ENCODE results near the gene CSNK1E. TPM values are rescaled to one million over a fixed set of nuclear protein-coding genes. Genes with fewer than 3 reads are reported as not detected.

The CSNK1E gene
- total RNA-seq, 1 experiment from 2014 or later, result 129 TPM

- Histone ChIP-seq H3K36me3 (ENCODE audit: control insufficient read depth, insufficient read depth, low read length) (0 out of 2 replicates have a peak, but pooled peaks cover 1% of the 10 kb centered on the region), H3K27me3 (replicated peaks; ENCODE audit: control insufficient read depth, insufficient read depth, low read length) (no peaks in the 10 kb centered on the region), H3K4me3 (ENCODE audit: low read depth, low read length) (peak overlapping the region; percentile 97), H3K4me1 (peaks cover 5% of the 10 kb centered on the region), H3K9me3 (no peaks in the 10 kb centered on the region)
- ChIA-PET POLR2A (no interaction called here), CTCF (no interaction called here)
- no peak for TF ChIP-seq CTCF (IDR thresholded peaks at IDR 0.05; ENCODE audit: insufficient read depth in 1 of 2, low read depth in 1 of 2, low read length in 1 of 2, severe bottlenecking in 1 of 2, unreplicated experiment in 1 of 2)
- H3K4me1 Mint-ChIP-seq (ENCODE audit: low read depth, unreplicated experiment), result peaks cover 18% of the 10 kb centered on the region
- H3K4me3 Mint-ChIP-seq (ENCODE audit: unreplicated experiment), result peak overlapping the region; percentile 83
- intact Hi-C loops (cut with micrococcal nuclease; ENCODE audit: unreplicated experiment), result no loop called here
- DNase-seq, result no peak
- no TSS peak for BruUV-seq (replicated peaks)
- H3K36me3 Mint-ChIP-seq (ENCODE audit: insufficient read depth, unreplicated experiment), result peaks cover 16% of the 10 kb centered on the region
- H3K9me3 Mint-ChIP-seq (ENCODE audit: unreplicated experiment), result no peaks in the 10 kb centered on the region
- H3K27me3 Mint-ChIP-seq (ENCODE audit: insufficient read depth, unreplicated experiment), result no peaks in the 10 kb centered on the region
- H3K27ac Mint-ChIP-seq (ENCODE audit: unreplicated experiment), result peak overlapping the region; percentile 44
Observed at GRCh38 chr22:38271927-38272372, 45.3 kb downstream of the CSNK1E start.

GRCh38 chr22:38271101-38271500 lies 46.1 kb downstream of the CSNK1E start:
- Mint-ChIP-seq H3K27ac (ENCODE audit: unreplicated experiment) (no peak overlapping the region), H3K36me3 (ENCODE audit: insufficient read depth, unreplicated experiment) (peaks cover 16% of the 10 kb centered on the region), H3K9me3 (ENCODE audit: unreplicated experiment) (no peaks in the 10 kb centered on the region), H3K4me1 (ENCODE audit: low read depth, unreplicated experiment) (peaks cover 17% of the 10 kb centered on the region), H3K4me3 (ENCODE audit: unreplicated experiment) (no peak overlapping the region), H3K27me3 (ENCODE audit: insufficient read depth, unreplicated experiment) (no peaks in the 10 kb centered on the region)
- H3K9me3 ChIP-seq, result no peaks in the 10 kb centered on the region
- TF ChIP-seq CTCF (IDR thresholded peaks at IDR 0.05; ENCODE audit: insufficient read depth in 1 of 2, low read depth in 1 of 2, low read length in 1 of 2, severe bottlenecking in 1 of 2, unreplicated experiment in 1 of 2), result no peak
- ChIA-PET POLR2A (no interaction called here), CTCF (no interaction called here)
- TSS peak; percentile 39 for BruUV-seq (replicated peaks)
- H3K27me3 ChIP-seq (replicated peaks; ENCODE audit: control insufficient read depth, insufficient read depth, low read length), result no peaks in the 10 kb centered on the region
- H3K4me3 ChIP-seq (ENCODE audit: low read depth, low read length), result no peak overlapping the region
- no peak for DNase-seq
- intact Hi-C loops (cut with micrococcal nuclease; ENCODE audit: unreplicated experiment), result no loop called here
- 0 out of 2 replicates have a peak, but pooled peaks cover 1% of the 10 kb centered on the region for H3K36me3 ChIP-seq (ENCODE audit: control insufficient read depth, insufficient read depth, low read length)
- H3K4me1 ChIP-seq, result peaks cover 5% of the 10 kb centered on the region

GRCh38 chr22:38270091-38270992 lies 46.9 kb downstream of the CSNK1E start:
- Mint-ChIP-seq H3K36me3 (ENCODE audit: insufficient read depth, unreplicated experiment) (peaks cover 16% of the 10 kb centered on the region), H3K9me3 (ENCODE audit: unreplicated experiment) (no peaks in the 10 kb centered on the region), H3K4me1 (ENCODE audit: low read depth, unreplicated experiment) (peaks cover 17% of the 10 kb centered on the region), H3K27ac (ENCODE audit: unreplicated experiment) (no peak overlapping the region), H3K4me3 (ENCODE audit: unreplicated experiment) (no peak overlapping the region), H3K27me3 (ENCODE audit: insufficient read depth, unreplicated experiment) (no peaks in the 10 kb centered on the region)
- Histone ChIP-seq H3K9me3 (no peaks in the 10 kb centered on the region), H3K36me3 (ENCODE audit: control insufficient read depth, insufficient read depth, low read length) (0 out of 2 replicates have a peak, but pooled peaks cover 1% of the 10 kb centered on the region), H3K4me3 (ENCODE audit: low read depth, low read length) (no peak overlapping the region), H3K27me3 (replicated peaks; ENCODE audit: control insufficient read depth, insufficient read depth, low read length) (no peaks in the 10 kb centered on the region), H3K4me1 (peaks cover 5% of the 10 kb centered on the region)
- ChIA-PET CTCF (no interaction called here), POLR2A (no interaction called here)
- intact Hi-C loops (cut with micrococcal nuclease; ENCODE audit: unreplicated experiment), result no loop called here
- DNase-seq, result no peak
- no TSS peak for BruUV-seq (replicated peaks)
- TF ChIP-seq CTCF (IDR thresholded peaks at IDR 0.05; ENCODE audit: insufficient read depth in 1 of 2, low read depth in 1 of 2, low read length in 1 of 2, severe bottlenecking in 1 of 2, unreplicated experiment in 1 of 2), result no peak

Measured in Caco-2 (cell line).